Stomach (tissue), 4 donors: ENCODE results near the gene MRPL40.

Source experiments
- CTCF ChIP-seq, 7 experiments: fragments of 450-650 bp in 4 of 7; fragments of 200-600 bp in 3 of 7; sonication (generic) in 3 of 7; IDR thresholded peaks; one replicate each; pipeline ENCODE4 v1.5.1; 2016 to 2019; ENCODE audit warnings: antibody characterized with exemption in 7 of 7, control low read depth in 2 of 7, mild to moderate bottlenecking in 1 of 7
- EP300 ChIP-seq: sonication (generic); formaldehyde crosslinking; IDR thresholded peaks from one replicate; pipeline ENCODE4 v1.6.1; 2017; ENCODE audit warnings: antibody characterized with exemption
- POLR2A ChIP-seq, 4 donors: fragments of 450-650 bp; IDR thresholded peaks; one replicate each; pipeline ENCODE4 v1.6.1; 2016; ENCODE audit warnings: antibody characterized with exemption in 4 of 4, control low read depth in 2 of 4, mild to moderate bottlenecking in 1 of 4, moderate library complexity in 1 of 4
- POLR2AphosphoS5 ChIP-seq, 3 donors: sonication (generic); formaldehyde crosslinking; IDR thresholded peaks; one replicate each; pipeline ENCODE4 v1.6.1; 2016; ENCODE audit warnings: antibody characterized with exemption in 3 of 3

- TF ChIP-seq CTCF (IDR thresholded peaks at IDR 0.05) (no peak), POLR2AphosphoS5 (IDR thresholded peaks at IDR 0.05) (no peak), POLR2A (IDR thresholded peaks at IDR 0.05) (no peak), EP300 (no peak)
These were observed 50.0 kb downstream of the MRPL40 start for GRCh38 chr22:19482297-19482696.
